GM18498 (cell line): ENCODE results near the gene SFI1.

Experiments used
- ATAC-seq: cut with Tn5 transposase; IDR thresholded peaks from one replicate; pipeline ENCODE4 v1.9.1; 2021; ENCODE audit warnings: mild to moderate bottlenecking, moderate library complexity; ENCODE audit not compliant: unreplicated experiment

SFI1 gene

GRCh38 chr22:31661851-31662667, 165.7 kb downstream of the SFI1 start, which contains the start of gene PISD:
Gene PISD (minus strand): TSS chr22:31662215. CDS start chr22:31662208, 7 bp downstream.
- peak; percentile 86 for ATAC-seq

- no peak for ATAC-seq
Measured at GRCh38 chr22:31662668-31663037, 166.3 kb downstream of the SFI1 start.
